ENCODE data around the gene EIF4A2.
A peak's percentile ranks its signal among the peaks of the same experiment; 100 is the strongest.

The EIF4A2 gene

DNA sequence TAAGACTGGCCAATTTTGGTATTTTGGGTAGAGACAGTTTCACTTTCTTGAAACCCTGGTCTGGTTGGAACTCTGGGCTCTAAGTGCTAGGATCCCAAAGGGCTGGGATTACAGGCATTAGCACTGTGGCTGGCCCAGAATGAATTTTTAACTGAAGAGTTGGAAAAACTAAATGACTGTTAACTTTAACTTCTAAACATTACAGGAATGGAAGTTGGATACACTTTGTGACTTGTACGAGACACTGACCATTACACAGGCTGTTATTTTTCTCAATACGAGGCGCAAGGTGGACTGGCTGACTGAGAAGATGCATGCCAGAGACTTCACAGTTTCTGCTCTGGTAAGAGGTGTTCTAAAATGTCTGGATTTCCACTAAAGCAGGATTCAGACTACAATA lies 3.5 kb downstream of the EIF4A2 start:
- no CpG with 5 or more reads among the region's 3 CpGs for WGBS (ENCODE audit: extremely low coverage, insufficient coverage, low lambda C conversion rate)
- H3K56ac ChIP-seq (ENCODE audit: low read length) = no peak overlapping the region
- no peak overlapping the region for H4K8ac ChIP-seq (ENCODE audit: low read depth, low read length)
- no peak overlapping the region for H3K23ac ChIP-seq (ENCODE audit: low read length)
- H3K4me1 ChIP-seq (ENCODE audit: control insufficient read depth, low read depth, low read length) = peaks cover 2% of the 10 kb centered on the region
- H2BK5ac ChIP-seq (ENCODE audit: low read length) = no peak overlapping the region
- peak overlapping the region; percentile 14 for H3K9ac ChIP-seq (ENCODE audit: low read length)
- H3K4me3 ChIP-seq (ENCODE audit: low read length) = no peak overlapping the region
- H3K36me3 ChIP-seq (ENCODE audit: control insufficient read depth, insufficient read depth, low read length) = peaks cover 24% of the 10 kb centered on the region
- peaks cover 3% of the 10 kb centered on the region for H3K79me1 ChIP-seq (ENCODE audit: low read length)
- H2BK120ac ChIP-seq (ENCODE audit: low read depth, low read length) = no peak overlapping the region
- no peak overlapping the region for H3K18ac ChIP-seq (ENCODE audit: low read length)
- H2BK15ac ChIP-seq (replicated peaks; ENCODE audit: low read depth) = no peak overlapping the region
- H4K5ac ChIP-seq (ENCODE audit: low read length) = no peak overlapping the region
- peaks cover 36% of the 10 kb centered on the region for H3K79me2 ChIP-seq (ENCODE audit: control insufficient read depth, insufficient read depth, low read length)
- H3K27me3 ChIP-seq (ENCODE audit: insufficient read depth, low read length, poor library complexity) = no peaks in the 10 kb centered on the region
- H2AK5ac ChIP-seq (ENCODE audit: low read length) = no peak overlapping the region
- no peak for DNase-seq
- no peak overlapping the region for H3K4ac ChIP-seq (ENCODE audit: low read depth, low read length)
- H3K4me2 ChIP-seq (ENCODE audit: low read length) = no peak overlapping the region
- no peak overlapping the region for H3K27ac ChIP-seq (ENCODE audit: low read depth, low read length)

DNA sequence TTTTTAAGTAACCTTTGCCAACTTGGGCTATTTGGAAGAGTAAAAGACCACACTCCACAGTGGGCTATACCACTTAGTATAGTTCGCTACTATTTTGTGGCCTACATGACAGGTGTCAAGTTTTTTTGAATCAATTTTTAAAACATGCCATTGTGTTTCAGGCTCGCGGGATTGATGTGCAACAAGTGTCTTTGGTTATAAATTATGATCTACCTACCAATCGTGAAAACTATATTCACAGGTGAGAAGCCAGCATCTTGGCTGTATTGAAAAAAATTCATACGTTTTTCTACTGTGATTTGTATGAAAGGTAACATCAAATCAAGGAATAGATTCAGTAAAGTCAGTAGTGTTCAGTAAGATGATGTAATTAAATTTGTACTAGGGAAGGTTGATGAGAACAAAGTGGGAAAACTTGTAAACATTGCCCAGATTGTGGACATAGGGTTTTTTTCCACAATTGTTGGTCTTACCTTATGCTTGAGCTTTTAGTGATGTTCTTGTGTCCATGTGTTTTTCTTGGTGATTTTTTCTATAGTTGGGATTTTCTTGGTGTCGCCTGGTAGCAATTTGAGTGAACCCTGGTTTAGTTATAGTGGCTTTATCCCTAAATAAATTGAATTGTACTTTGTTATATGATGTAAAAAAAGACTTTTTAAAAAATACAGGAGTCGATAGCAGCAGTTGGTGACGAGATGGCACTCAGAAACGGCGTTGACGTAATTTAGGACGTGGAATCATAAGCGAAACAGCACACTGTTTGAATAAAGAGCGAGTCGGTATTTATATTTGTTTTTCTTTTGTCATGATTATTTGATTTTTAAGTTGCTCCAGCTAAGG lies 4.5 kb downstream of the EIF4A2 start:
- no peak overlapping the region for H3K4me3 ChIP-seq (ENCODE audit: low read length)
- WGBS (ENCODE audit: extremely low coverage, insufficient coverage, low lambda C conversion rate) = 100% methylated on average over 9 of the region's 15 CpGs

DNA sequence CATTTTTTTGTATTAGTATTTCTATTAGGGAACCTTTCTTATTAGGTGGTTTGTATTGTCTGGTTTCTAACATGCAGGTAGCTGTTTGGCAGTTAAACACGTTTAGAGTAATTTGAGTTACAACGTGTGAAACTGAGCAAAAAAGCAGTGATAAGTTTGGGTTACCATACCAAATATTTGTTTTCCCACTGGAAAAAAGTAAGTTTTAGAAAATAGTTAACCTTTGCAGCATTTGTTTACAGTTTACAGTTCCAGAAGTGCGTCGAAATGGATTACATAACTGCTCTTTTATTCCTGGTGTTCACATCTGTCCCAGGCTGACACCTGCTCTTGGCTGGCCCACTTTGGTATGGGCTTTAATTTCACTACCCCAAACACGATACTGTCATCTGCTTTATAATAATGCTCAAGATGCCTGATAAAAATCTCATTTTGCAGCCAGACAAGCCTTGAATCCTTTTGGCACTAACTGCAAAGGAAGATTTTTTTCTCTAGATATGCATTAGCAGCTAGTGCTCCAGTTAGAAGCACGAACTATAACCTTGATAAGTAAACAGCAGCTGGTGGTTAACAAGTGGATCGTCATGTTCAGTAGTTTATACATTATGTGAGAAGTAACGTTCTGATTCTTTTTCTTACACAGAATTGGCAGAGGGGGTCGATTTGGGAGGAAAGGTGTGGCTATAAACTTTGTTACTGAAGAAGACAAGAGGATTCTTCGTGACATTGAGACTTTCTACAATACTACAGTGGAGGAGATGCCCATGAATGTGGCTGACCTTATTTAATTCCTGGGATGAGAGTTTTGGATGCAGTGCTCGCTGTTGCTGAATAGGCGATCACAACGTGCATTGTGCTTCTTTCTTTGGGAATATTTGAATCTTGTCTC lies 5.3 kb downstream of the EIF4A2 start:
- Histone ChIP-seq H3K56ac (ENCODE audit: low read length) (no peak overlapping the region), H3K9ac (ENCODE audit: low read length) (no peak overlapping the region), H2AK5ac (ENCODE audit: low read length) (no peak overlapping the region), H3K27me3 (ENCODE audit: insufficient read depth, low read length, poor library complexity) (no peaks in the 10 kb centered on the region), H4K8ac (ENCODE audit: low read depth, low read length) (no peak overlapping the region), H3K79me2 (ENCODE audit: control insufficient read depth, insufficient read depth, low read length) (peaks cover 33% of the 10 kb centered on the region), H3K79me1 (ENCODE audit: low read length) (peaks cover 3% of the 10 kb centered on the region), H2BK120ac (ENCODE audit: low read depth, low read length) (no peak overlapping the region), H4K5ac (ENCODE audit: low read length) (no peak overlapping the region), H3K4me2 (ENCODE audit: low read length) (no peak overlapping the region), H3K4me1 (ENCODE audit: control insufficient read depth, low read depth, low read length) (no peaks in the 10 kb centered on the region), H3K4ac (ENCODE audit: low read depth, low read length) (no peak overlapping the region), H3K18ac (ENCODE audit: low read length) (no peak overlapping the region), H2BK15ac (replicated peaks; ENCODE audit: low read depth) (no peak overlapping the region), H3K23ac (ENCODE audit: low read length) (no peak overlapping the region), H3K27ac (ENCODE audit: low read depth, low read length) (no peak overlapping the region), H2BK5ac (ENCODE audit: low read length) (no peak overlapping the region), H3K4me3 (ENCODE audit: low read length) (no peak overlapping the region), H3K36me3 (ENCODE audit: control insufficient read depth, insufficient read depth, low read length) (peaks cover 24% of the 10 kb centered on the region)
- no CpG with 5 or more reads among the region's 13 CpGs for WGBS (ENCODE audit: extremely low coverage, insufficient coverage, low lambda C conversion rate)
- no peak for DNase-seq

More for the DNA sequence above, 4.5 kb downstream of the EIF4A2 start:
- Histone ChIP-seq H3K4me2 (ENCODE audit: low read length) (no peak overlapping the region), H3K23ac (ENCODE audit: low read length) (no peak overlapping the region), H3K27ac (ENCODE audit: low read depth, low read length) (no peak overlapping the region), H3K36me3 (ENCODE audit: control insufficient read depth, insufficient read depth, low read length) (peaks cover 24% of the 10 kb centered on the region), H3K27me3 (ENCODE audit: insufficient read depth, low read length, poor library complexity) (no peaks in the 10 kb centered on the region), H3K4me1 (ENCODE audit: control insufficient read depth, low read depth, low read length) (no peaks in the 10 kb centered on the region), H3K56ac (ENCODE audit: low read length) (no peak overlapping the region), H3K4ac (ENCODE audit: low read depth, low read length) (no peak overlapping the region), H4K5ac (ENCODE audit: low read length) (no peak overlapping the region), H2AK5ac (ENCODE audit: low read length) (no peak overlapping the region), H3K79me2 (ENCODE audit: control insufficient read depth, insufficient read depth, low read length) (peaks cover 36% of the 10 kb centered on the region), H2BK120ac (ENCODE audit: low read depth, low read length) (no peak overlapping the region), H3K18ac (ENCODE audit: low read length) (no peak overlapping the region), H2BK5ac (ENCODE audit: low read length) (no peak overlapping the region), H4K8ac (ENCODE audit: low read depth, low read length) (no peak overlapping the region), H3K79me1 (ENCODE audit: low read length) (peaks cover 3% of the 10 kb centered on the region), H3K9ac (ENCODE audit: low read length) (no peak overlapping the region), H2BK15ac (replicated peaks; ENCODE audit: low read depth) (no peak overlapping the region)
- no peak for DNase-seq

DNA sequence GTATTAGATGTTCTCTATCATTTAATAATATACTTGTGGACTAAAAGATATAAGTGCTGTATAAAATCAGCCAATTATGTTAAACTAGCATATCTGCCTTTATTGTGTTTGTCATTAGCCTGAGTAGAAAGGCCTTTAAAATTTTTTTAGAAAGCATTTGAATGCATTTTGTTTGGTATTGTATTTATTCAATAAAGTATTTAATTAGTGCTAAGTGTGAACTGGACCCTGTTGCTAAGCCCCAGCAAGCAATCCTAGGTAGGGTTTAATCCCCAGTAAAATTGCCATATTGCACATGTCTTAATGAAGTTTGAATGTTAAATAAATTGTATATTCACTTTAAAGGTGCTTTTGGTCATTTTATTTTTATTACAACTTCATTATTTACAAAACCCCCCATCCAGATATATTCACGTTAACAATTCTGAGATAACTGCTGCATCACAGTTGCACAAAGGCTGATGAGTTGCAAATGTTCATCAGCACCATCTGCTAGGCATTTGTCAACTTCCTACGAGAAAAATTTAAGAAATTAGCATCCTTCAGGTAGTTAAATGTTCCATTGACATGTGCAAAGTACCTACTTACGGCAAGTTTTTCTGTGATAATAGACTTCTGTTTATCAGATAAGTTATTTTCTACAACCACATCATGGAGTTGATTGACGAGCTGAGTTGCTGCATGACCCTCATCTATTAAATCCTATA lies 6.3 kb downstream of the EIF4A2 start:
- no peak overlapping the region for H3K4ac ChIP-seq (ENCODE audit: low read depth, low read length)
- no peaks in the 10 kb centered on the region for H3K4me1 ChIP-seq (ENCODE audit: control insufficient read depth, low read depth, low read length)
- H3K4me3 ChIP-seq (ENCODE audit: low read length) = no peak overlapping the region
- H3K56ac ChIP-seq (ENCODE audit: low read length) = no peak overlapping the region
- no peak overlapping the region for H3K9ac ChIP-seq (ENCODE audit: low read length)
- DNase-seq = no peak
- H4K8ac ChIP-seq (ENCODE audit: low read depth, low read length) = no peak overlapping the region
- peaks cover 23% of the 10 kb centered on the region for H3K79me2 ChIP-seq (ENCODE audit: control insufficient read depth, insufficient read depth, low read length)
- H4K5ac ChIP-seq (ENCODE audit: low read length) = no peak overlapping the region
- H3K4me2 ChIP-seq (ENCODE audit: low read length) = no peak overlapping the region
- no peak overlapping the region for H2AK5ac ChIP-seq (ENCODE audit: low read length)
- WGBS (ENCODE audit: extremely low coverage, insufficient coverage, low lambda C conversion rate) = no CpG with 5 or more reads among the region's 4 CpGs
- no peak overlapping the region for H2BK15ac ChIP-seq (replicated peaks; ENCODE audit: low read depth)
- no peak overlapping the region for H3K23ac ChIP-seq (ENCODE audit: low read length)
- H2BK5ac ChIP-seq (ENCODE audit: low read length) = no peak overlapping the region
- no peaks in the 10 kb centered on the region for H3K27me3 ChIP-seq (ENCODE audit: insufficient read depth, low read length, poor library complexity)
- H3K18ac ChIP-seq (ENCODE audit: low read length) = no peak overlapping the region
- peaks cover 3% of the 10 kb centered on the region for H3K79me1 ChIP-seq (ENCODE audit: low read length)
- no peak overlapping the region for H3K27ac ChIP-seq (ENCODE audit: low read depth, low read length)
- peaks cover 22% of the 10 kb centered on the region for H3K36me3 ChIP-seq (ENCODE audit: control insufficient read depth, insufficient read depth, low read length)
- H2BK120ac ChIP-seq (ENCODE audit: low read depth, low read length) = no peak overlapping the region

DNA sequence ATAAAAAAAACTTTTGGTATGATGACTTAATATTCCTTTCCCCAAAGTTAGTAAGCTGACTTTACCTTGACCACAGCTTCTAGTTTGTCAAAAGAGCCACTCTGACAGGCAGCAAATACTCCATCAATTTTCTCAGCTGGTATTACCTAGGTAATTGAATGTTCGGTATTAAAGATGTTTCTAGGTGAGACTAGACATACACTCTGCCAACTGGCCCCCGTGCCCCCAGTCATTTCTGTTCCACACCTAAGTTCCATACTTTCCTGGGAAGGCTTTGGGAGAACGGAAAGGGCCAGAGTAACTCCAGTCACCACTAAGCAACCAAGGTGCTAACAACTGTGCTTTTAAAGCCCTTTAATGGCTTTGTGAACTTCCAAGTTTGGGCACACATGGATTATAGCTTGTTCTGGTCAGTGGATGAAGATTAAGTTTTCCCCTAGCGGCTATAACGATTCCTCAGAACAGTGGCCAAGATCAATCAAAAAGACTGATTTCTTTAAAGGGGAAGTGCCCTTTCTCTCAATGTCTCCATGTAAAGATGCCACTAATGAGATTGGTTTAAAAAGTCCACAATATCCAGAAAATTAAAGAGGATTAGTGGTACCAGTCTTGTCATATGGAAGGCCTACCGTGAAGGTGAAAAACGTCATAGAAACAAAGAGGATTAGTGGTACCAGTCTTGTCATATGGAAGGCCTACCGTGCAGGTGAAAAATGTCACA lies 7.0 kb downstream of the EIF4A2 start:
- H2AK5ac ChIP-seq (ENCODE audit: low read length) = no peak overlapping the region
- peak; percentile 57 for DNase-seq
- H4K8ac ChIP-seq (ENCODE audit: low read depth, low read length) = no peak overlapping the region
- no peak overlapping the region for H4K5ac ChIP-seq (ENCODE audit: low read length)
- WGBS (ENCODE audit: extremely low coverage, insufficient coverage, low lambda C conversion rate) = no CpG with 5 or more reads among the region's 8 CpGs
- no peak overlapping the region for H3K27ac ChIP-seq (ENCODE audit: low read depth, low read length)
- no peak overlapping the region for H3K9ac ChIP-seq (ENCODE audit: low read length)
- H2BK5ac ChIP-seq (ENCODE audit: low read length) = no peak overlapping the region
- H3K4me2 ChIP-seq (ENCODE audit: low read length) = no peak overlapping the region
- H3K79me2 ChIP-seq (ENCODE audit: control insufficient read depth, insufficient read depth, low read length) = peaks cover 16% of the 10 kb centered on the region
- no peaks in the 10 kb centered on the region for H3K27me3 ChIP-seq (ENCODE audit: insufficient read depth, low read length, poor library complexity)
- no peaks in the 10 kb centered on the region for H3K4me1 ChIP-seq (ENCODE audit: control insufficient read depth, low read depth, low read length)
- H3K79me1 ChIP-seq (ENCODE audit: low read length) = peaks cover 3% of the 10 kb centered on the region
- peaks cover 16% of the 10 kb centered on the region for H3K36me3 ChIP-seq (ENCODE audit: control insufficient read depth, insufficient read depth, low read length)
- no peak overlapping the region for H3K18ac ChIP-seq (ENCODE audit: low read length)
- H2BK15ac ChIP-seq (replicated peaks; ENCODE audit: low read depth) = no peak overlapping the region
- no peak overlapping the region for H3K23ac ChIP-seq (ENCODE audit: low read length)
- no peak overlapping the region for H2BK120ac ChIP-seq (ENCODE audit: low read depth, low read length)
- no peak overlapping the region for H3K56ac ChIP-seq (ENCODE audit: low read length)
- H3K4me3 ChIP-seq (ENCODE audit: low read length) = no peak overlapping the region
- no peak overlapping the region for H3K4ac ChIP-seq (ENCODE audit: low read depth, low read length)

All from mesendoderm (in vitro differentiated cells).